Measurements from ENCODE around the gene RAB11A. TPM values are rescaled to one million over a fixed set of nuclear protein-coding genes. Genes with fewer than 3 reads are reported as not detected.
A peak's percentile ranks its signal among the peaks of the same experiment; 100 is the strongest.

The RAB11A gene
- total RNA-seq, 1 donor from 2014 or later = 192 TPM

DNA sequence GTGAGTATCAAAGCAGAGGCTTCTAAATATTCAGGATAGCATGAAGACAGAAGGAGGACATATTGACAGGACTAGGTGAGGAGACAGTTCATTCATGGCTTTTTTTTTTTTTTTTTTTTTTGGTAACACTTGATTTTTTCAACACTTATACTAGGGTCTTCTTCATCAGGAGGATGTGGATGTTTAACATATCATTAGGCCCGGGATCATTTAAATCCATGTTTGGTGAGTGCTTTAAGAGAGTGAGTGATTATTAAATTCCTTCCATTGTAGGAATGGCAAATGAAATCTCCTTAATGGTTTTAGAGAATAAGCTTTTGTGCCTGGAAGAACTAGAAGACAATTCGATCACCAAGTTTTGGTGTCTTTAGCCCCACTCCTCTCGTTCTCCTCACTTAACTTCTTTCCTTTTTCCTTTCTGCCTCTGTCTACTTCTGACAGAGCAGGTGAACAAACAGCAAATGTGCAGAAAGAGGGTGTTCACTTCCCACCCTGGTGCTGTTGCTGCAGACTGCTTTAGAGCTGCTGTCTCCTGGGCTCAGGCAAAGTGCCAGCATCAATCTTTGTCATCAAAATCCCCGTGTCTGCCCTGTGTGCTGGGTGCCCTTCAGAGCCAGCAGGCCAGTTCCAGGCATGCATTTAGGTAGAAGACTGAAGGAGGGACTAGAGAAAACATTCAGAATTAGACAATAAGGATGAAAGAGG, 35.6 kb upstream of the RAB11A start:
- no peaks in the 10 kb centered on the region for H3K9me3 ChIP-seq
- TF ChIP-seq, protein P1, sequence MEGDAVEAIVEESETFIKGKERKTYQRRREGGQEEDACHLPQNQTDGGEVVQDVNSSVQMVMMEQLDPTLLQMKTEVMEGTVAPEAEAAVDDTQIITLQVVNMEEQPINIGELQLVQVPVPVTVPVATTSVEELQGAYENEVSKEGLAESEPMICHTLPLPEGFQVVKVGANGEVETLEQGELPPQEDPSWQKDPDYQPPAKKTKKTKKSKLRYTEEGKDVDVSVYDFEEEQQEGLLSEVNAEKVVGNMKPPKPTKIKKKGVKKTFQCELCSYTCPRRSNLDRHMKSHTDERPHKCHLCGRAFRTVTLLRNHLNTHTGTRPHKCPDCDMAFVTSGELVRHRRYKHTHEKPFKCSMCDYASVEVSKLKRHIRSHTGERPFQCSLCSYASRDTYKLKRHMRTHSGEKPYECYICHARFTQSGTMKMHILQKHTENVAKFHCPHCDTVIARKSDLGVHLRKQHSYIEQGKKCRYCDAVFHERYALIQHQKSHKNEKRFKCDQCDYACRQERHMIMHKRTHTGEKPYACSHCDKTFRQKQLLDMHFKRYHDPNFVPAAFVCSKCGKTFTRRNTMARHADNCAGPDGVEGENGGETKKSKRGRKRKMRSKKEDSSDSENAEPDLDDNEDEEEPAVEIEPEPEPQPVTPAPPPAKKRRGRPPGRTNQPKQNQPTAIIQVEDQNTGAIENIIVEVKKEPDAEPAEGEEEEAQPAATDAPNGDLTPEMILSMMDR (IDR thresholded peaks at IDR 0.05) = no peak
- H3K4me1 ChIP-seq = peaks cover 10 to 25% of the 10 kb centered on the region in 2 donors
- H3K36me3 ChIP-seq = no peaks in the 10 kb centered on the region
- no peaks in the 10 kb centered on the region for H3K27me3 ChIP-seq
- no peak overlapping the region for H3K4me3 ChIP-seq
- intact Hi-C loops (cut with DNase I) = no loop called here
- DNase-seq (ENCODE audit: low spot score in 2 of 2) = no peak
- peak overlapping the region; percentile 66 to 71 for H3K27ac ChIP-seq

- peaks cover 10 to 25% of the 10 kb centered on the region in 2 donors for H3K4me1 ChIP-seq
These were observed 34.5 kb upstream of the RAB11A start for GRCh38 chr15:65834603-65835282.

DNA sequence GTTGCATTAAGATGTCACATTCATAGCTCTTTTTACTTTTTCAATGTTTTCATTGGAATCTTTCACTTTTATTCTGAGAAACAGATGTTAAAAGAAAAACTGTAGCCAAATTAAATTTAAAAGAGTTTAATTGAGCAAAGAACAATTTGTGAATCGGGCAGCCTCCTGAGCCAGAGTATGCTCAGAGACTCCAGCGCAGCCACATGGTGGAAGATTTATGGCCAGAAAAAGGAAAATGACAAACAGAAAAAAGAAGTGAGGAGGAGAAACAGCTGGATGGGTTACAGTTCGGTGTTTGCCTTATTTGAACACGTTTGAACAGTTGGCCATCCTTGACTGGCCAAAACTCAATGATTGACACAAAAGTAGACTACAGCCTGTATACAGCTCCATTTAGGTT, 33.8 kb upstream of the RAB11A start:
- intact Hi-C loops (cut with DNase I) = no loop called here
- no peaks in the 10 kb centered on the region for H3K27me3 ChIP-seq
- TF ChIP-seq, protein P1 (IDR thresholded peaks at IDR 0.05) = no peak
- H3K9me3 ChIP-seq = no peaks in the 10 kb centered on the region
- no peak for DNase-seq (ENCODE audit: low spot score in 2 of 2)
- no peak overlapping the region for H3K4me3 ChIP-seq
- H3K27ac ChIP-seq = peak overlapping the region; percentile 33 to 71
- no peaks in the 10 kb centered on the region for H3K36me3 ChIP-seq
- peaks cover 10 to 25% of the 10 kb centered on the region in 2 donors for H3K4me1 ChIP-seq

More at GRCh38 chr15:65834603-65835282, 34.5 kb upstream of the RAB11A start:
- no peaks in the 10 kb centered on the region for H3K9me3 ChIP-seq
- H3K4me3 ChIP-seq = no peak overlapping the region
- intact Hi-C loops (cut with DNase I) = no loop called here
- no peak for DNase-seq (ENCODE audit: low spot score in 2 of 2)
- no peaks in the 10 kb centered on the region for H3K27me3 ChIP-seq
- H3K27ac ChIP-seq = peak overlapping the region; percentile 33 to 71
- H3K36me3 ChIP-seq = no peaks in the 10 kb centered on the region
- TF ChIP-seq, protein P1 (IDR thresholded peaks at IDR 0.05) = no peak

DNA sequence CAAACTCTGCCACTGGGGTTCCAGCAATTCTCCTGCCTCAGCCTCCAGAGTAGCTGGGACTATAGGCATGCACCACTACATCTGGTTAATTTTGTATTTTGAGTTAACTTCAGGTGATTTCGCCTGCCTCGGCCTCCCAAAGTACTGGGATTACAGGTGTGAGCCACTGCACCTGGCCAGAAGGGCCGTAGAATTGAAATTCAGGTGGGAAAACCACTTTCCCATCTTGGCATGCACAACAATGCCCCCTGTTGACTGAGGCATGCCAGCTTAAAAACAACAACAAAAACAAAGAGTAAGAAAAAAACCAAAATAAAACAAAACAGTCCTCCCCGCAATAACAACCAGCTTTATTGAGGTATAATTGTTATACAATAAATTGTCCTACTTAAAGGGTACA, 32.6 kb upstream of the RAB11A start:
- H3K27ac ChIP-seq = no peak overlapping the region
- H3K27me3 ChIP-seq = no peaks in the 10 kb centered on the region
- TF ChIP-seq, protein P1 (IDR thresholded peaks at IDR 0.05) = no peak
- no peak for DNase-seq (ENCODE audit: low spot score in 2 of 2)
- H3K4me1 ChIP-seq = peaks cover 10 to 25% of the 10 kb centered on the region in 2 donors
- no peaks in the 10 kb centered on the region for H3K36me3 ChIP-seq
- H3K4me3 ChIP-seq = no peak overlapping the region
- no peaks in the 10 kb centered on the region for H3K9me3 ChIP-seq
- intact Hi-C loops (cut with DNase I) = no loop called here

- TF ChIP-seq, protein P1 (IDR thresholded peaks at IDR 0.05) = no peak
- Histone ChIP-seq H3K4me3 (no peak overlapping the region), H3K36me3 (no peaks in the 10 kb centered on the region), H3K9me3 (no peaks in the 10 kb centered on the region), H3K27ac (peak overlapping the region; percentile 7 to 42), H3K27me3 (no peaks in the 10 kb centered on the region), H3K4me1 (peaks cover 10 to 24% of the 10 kb centered on the region in 2 donors)
- intact Hi-C loops (cut with DNase I) = no loop called here
- DNase-seq (ENCODE audit: low spot score in 2 of 2) = no peak
These were observed 31.7 kb upstream of the RAB11A start for GRCh38 chr15:65837301-65838294.

Data from ascending aorta (tissue), 2 donors.